Activated naive CD8-positive, alpha-beta T cell treated with anti-CD3 and anti-CD28 coated beads for 36 hours (primary cell): ENCODE data around the gene C2CD2. TPM values are rescaled to one million over a fixed set of nuclear protein-coding genes. Genes with fewer than 3 reads are reported as not detected.
"Not testable (repeated sequence)": the region's sequence is repeated elsewhere in the genome, so short reads cannot be mapped to it uniquely, and the experiment has no call there.

Source experiments
- DNase-seq: peaks from one replicate; pipeline ENCODE4 v3.0.0; 2021
- H3K27ac Mint-ChIP-seq: one replicate; pipeline ENCODE4 v1.8.0; 2022; ENCODE audit warnings: mild to moderate bottlenecking, moderate library complexity, mixed read lengths
- H3K27me3 Mint-ChIP-seq: one replicate; pipeline ENCODE4 v1.8.0; 2022; ENCODE audit warnings: mild to moderate bottlenecking, mixed read lengths
- H3K36me3 Mint-ChIP-seq: one replicate; pipeline ENCODE4 v1.8.0; 2021; ENCODE audit warnings: mild to moderate bottlenecking, mixed read lengths
- H3K4me1 Mint-ChIP-seq: one replicate; pipeline ENCODE4 v1.8.0; 2021; ENCODE audit warnings: mixed read lengths
- H3K4me3 Mint-ChIP-seq: one replicate; pipeline ENCODE4 v1.8.0; 2022; ENCODE audit warnings: mild to moderate bottlenecking, moderate library complexity, mixed read lengths
- H3K9me3 Mint-ChIP-seq: one replicate; pipeline ENCODE4 v1.8.0; 2022; ENCODE audit warnings: mixed read lengths
- total RNA-seq, 2 experiments: library from RNA; stranded (reverse); gene quantifications; one replicate each; pipeline ENCODE4 v1.2.3, GENCODE V29; 2021

The C2CD2 gene
- total RNA-seq, result 1 to 10 TPM; 6.3 to 7.6 TPM

- Mint-ChIP-seq H3K27me3 (peaks cover 4% of the 10 kb centered on the region), H3K4me1 (peaks cover 6% of the 10 kb centered on the region), H3K27ac (peak within 1 kb of the TSS; percentile 38), H3K9me3 (no peaks in the 10 kb centered on the region), H3K36me3 (peaks cover 4% of the 10 kb centered on the region), H3K4me3 (peak within 1 kb of the TSS; percentile 69)
- peak; percentile 45 for DNase-seq
These were observed at the start of gene C2CD2 for GRCh38 chr21:41953831-41954653. TSS of gene C2CD2 (minus strand) at chr21:41954018. CDS start at chr21:41953648, 370 bp downstream.

- H3K27ac Mint-ChIP-seq, result peak overlapping the region; percentile 90
- DNase-seq, result peak; percentile 25
- peaks cover 64% of the 10 kb centered on the region for H3K36me3 Mint-ChIP-seq
- H3K9me3 Mint-ChIP-seq, result no peaks in the 10 kb centered on the region
- peak overlapping the region; percentile 29 for H3K4me3 Mint-ChIP-seq
- peaks cover 51% of the 10 kb centered on the region for H3K4me1 Mint-ChIP-seq
- no peaks in the 10 kb centered on the region for H3K27me3 Mint-ChIP-seq
These were observed 49.2 kb upstream of the C2CD2 start for GRCh38 chr21:42003051-42003461.

- peaks cover 45% of the 10 kb centered on the region for H3K4me1 Mint-ChIP-seq
- peak overlapping the region; percentile 90 for H3K27ac Mint-ChIP-seq
- peaks cover 64% of the 10 kb centered on the region for H3K36me3 Mint-ChIP-seq
- peak; percentile 75 for DNase-seq
- H3K27me3 Mint-ChIP-seq, result no peaks in the 10 kb centered on the region
- H3K4me3 Mint-ChIP-seq, result peak overlapping the region; percentile 44
- H3K9me3 Mint-ChIP-seq, result no peaks in the 10 kb centered on the region
These were observed 48.7 kb upstream of the C2CD2 start for GRCh38 chr21:42002421-42002958.

- no peak for DNase-seq
- no peaks in the 10 kb centered on the region for H3K27me3 Mint-ChIP-seq
- H3K4me3 Mint-ChIP-seq, result peak overlapping the region; percentile 25
- peaks cover 66% of the 10 kb centered on the region for H3K36me3 Mint-ChIP-seq
- H3K4me1 Mint-ChIP-seq, result peaks cover 39% of the 10 kb centered on the region
- H3K27ac Mint-ChIP-seq, result peak overlapping the region; percentile 90
- peaks cover under 1% of the 10 kb centered on the region for H3K9me3 Mint-ChIP-seq
These were observed 48.0 kb upstream of the C2CD2 start for GRCh38 chr21:42001781-42002180.

- Mint-ChIP-seq H3K4me1 (peaks cover 34% of the 10 kb centered on the region), H3K36me3 (peaks cover 70% of the 10 kb centered on the region), H3K9me3 (peaks cover 9% of the 10 kb centered on the region), H3K27ac (peak overlapping the region; percentile 61), H3K27me3 (no peaks in the 10 kb centered on the region), H3K4me3 (no peak overlapping the region)
- DNase-seq, result no peak
These were observed 47.1 kb upstream of the C2CD2 start for GRCh38 chr21:42000908-42001307.

- Mint-ChIP-seq H3K36me3 (peaks cover 83% of the 10 kb centered on the region), H3K4me1 (peaks cover 15% of the 10 kb centered on the region), H3K4me3 (no peak overlapping the region), H3K27ac (no peak overlapping the region), H3K27me3 (no peaks in the 10 kb centered on the region), H3K9me3 (peaks cover 16% of the 10 kb centered on the region)
- no peak for DNase-seq
These were observed 43.8 kb upstream of the C2CD2 start for GRCh38 chr21:41997657-41998056.

- peaks cover 16% of the 10 kb centered on the region for H3K9me3 Mint-ChIP-seq
- no peak for DNase-seq
- no peaks in the 10 kb centered on the region for H3K27me3 Mint-ChIP-seq
- peaks cover 82% of the 10 kb centered on the region for H3K36me3 Mint-ChIP-seq
- no peak overlapping the region for H3K27ac Mint-ChIP-seq
- no peak overlapping the region for H3K4me3 Mint-ChIP-seq
- H3K4me1 Mint-ChIP-seq, result no peaks in the 10 kb centered on the region
These were observed 41.8 kb upstream of the C2CD2 start for GRCh38 chr21:41995577-41995976.

GRCh38 chr21:41994613-41995012, 40.8 kb upstream of the C2CD2 start:
- not testable (repeated sequence) for H3K4me3 Mint-ChIP-seq, H3K27me3 Mint-ChIP-seq, DNase-seq, H3K4me1 Mint-ChIP-seq, H3K27ac Mint-ChIP-seq
- H3K9me3 Mint-ChIP-seq, result peaks cover 16% of the 10 kb centered on the region
- H3K36me3 Mint-ChIP-seq, result peaks cover 77% of the 10 kb centered on the region

- DNase-seq, result no peak
- H3K4me1 Mint-ChIP-seq, result peaks cover 3% of the 10 kb centered on the region
- H3K27me3 Mint-ChIP-seq, result no peaks in the 10 kb centered on the region
- no peak overlapping the region for H3K27ac Mint-ChIP-seq
- no peak overlapping the region for H3K4me3 Mint-ChIP-seq
- H3K36me3 Mint-ChIP-seq, result peaks cover 70% of the 10 kb centered on the region
- H3K9me3 Mint-ChIP-seq, result peaks cover 16% of the 10 kb centered on the region
These were observed 39.9 kb upstream of the C2CD2 start for GRCh38 chr21:41993744-41994143.

GRCh38 chr21:41992576-41992975, 38.8 kb upstream of the C2CD2 start:
- H3K4me1 Mint-ChIP-seq, result peaks cover 3% of the 10 kb centered on the region
- no peak overlapping the region for H3K27ac Mint-ChIP-seq
- no peak for DNase-seq
- no peaks in the 10 kb centered on the region for H3K27me3 Mint-ChIP-seq
- peaks cover 59% of the 10 kb centered on the region for H3K36me3 Mint-ChIP-seq
- peaks cover 16% of the 10 kb centered on the region for H3K9me3 Mint-ChIP-seq
- H3K4me3 Mint-ChIP-seq, result no peak overlapping the region

- H3K27ac Mint-ChIP-seq, result no peak overlapping the region
- H3K4me3 Mint-ChIP-seq, result no peak overlapping the region
- H3K4me1 Mint-ChIP-seq, result peaks cover 3% of the 10 kb centered on the region
- H3K27me3 Mint-ChIP-seq, result no peaks in the 10 kb centered on the region
- DNase-seq, result no peak
- H3K36me3 Mint-ChIP-seq, result peaks cover 50% of the 10 kb centered on the region
- H3K9me3 Mint-ChIP-seq, result peaks cover 14% of the 10 kb centered on the region
These were observed 37.8 kb upstream of the C2CD2 start for GRCh38 chr21:41991659-41992058.

GRCh38 chr21:41989698-41990097, 35.9 kb upstream of the C2CD2 start:
- Mint-ChIP-seq H3K27me3 (no peaks in the 10 kb centered on the region), H3K9me3 (no peaks in the 10 kb centered on the region), H3K4me1 (peaks cover 4% of the 10 kb centered on the region), H3K4me3 (no peak overlapping the region), H3K27ac (no peak overlapping the region), H3K36me3 (peaks cover 31% of the 10 kb centered on the region)
- DNase-seq, result no peak

GRCh38 chr21:41987310-41987709, 33.5 kb upstream of the C2CD2 start:
- no peaks in the 10 kb centered on the region for H3K27me3 Mint-ChIP-seq
- H3K4me1 Mint-ChIP-seq, result peaks cover 4% of the 10 kb centered on the region
- no peak overlapping the region for H3K4me3 Mint-ChIP-seq
- no peak for DNase-seq
- H3K9me3 Mint-ChIP-seq, result peaks cover 4% of the 10 kb centered on the region
- no peak overlapping the region for H3K27ac Mint-ChIP-seq
- H3K36me3 Mint-ChIP-seq, result peaks cover 18% of the 10 kb centered on the region

GRCh38 chr21:41985662-41986416, 32.0 kb upstream of the C2CD2 start:
- H3K27ac Mint-ChIP-seq, result no peak overlapping the region
- H3K27me3 Mint-ChIP-seq, result no peaks in the 10 kb centered on the region
- no peak overlapping the region for H3K4me3 Mint-ChIP-seq
- H3K36me3 Mint-ChIP-seq, result peaks cover 10% of the 10 kb centered on the region
- peaks cover 5% of the 10 kb centered on the region for H3K9me3 Mint-ChIP-seq
- peaks cover 4% of the 10 kb centered on the region for H3K4me1 Mint-ChIP-seq
- DNase-seq, result no peak

GRCh38 chr21:41983229-41983628, 29.4 kb upstream of the C2CD2 start:
- peaks cover 11% of the 10 kb centered on the region for H3K36me3 Mint-ChIP-seq
- H3K4me3 Mint-ChIP-seq, result no peak overlapping the region
- peaks cover 1% of the 10 kb centered on the region for H3K4me1 Mint-ChIP-seq
- H3K27ac Mint-ChIP-seq, result no peak overlapping the region
- peaks cover 12% of the 10 kb centered on the region for H3K9me3 Mint-ChIP-seq
- no peaks in the 10 kb centered on the region for H3K27me3 Mint-ChIP-seq
- no peak for DNase-seq
